ENCODE measurements around the gene GRB7. TPM values are rescaled to one million over a fixed set of nuclear protein-coding genes. Genes with fewer than 3 reads are reported as not detected.

GRB7 gene
- polyA plus RNA-seq, 3 donors from 2014 or later: not detected

- Mint-ChIP-seq H3K27ac (peak overlapping the region; percentile 93 to 99 (median 98)), H3K4me3 (peak overlapping the region; percentile 76 to 94 (median 89)), H3K9me3 (no peaks in the 10 kb centered on the region), H3K4me1 (peaks cover 84 to 89% of the 10 kb centered on the region in 2 donors), H3K36me3 (peaks cover 49 to 58% (median 54%) of the 10 kb centered on the region in 3 donors), H3K27me3 (ENCODE audit: low read depth in 3 of 3) (peaks cover 0 to 13% (median 12%) of the 10 kb centered on the region in 3 donors)
- no peak for DNase-seq
These were observed 27.4 kb downstream of the GRB7 start for GRCh38 chr17:39765175-39765574.

GRCh38 chr17:39765766-39766165 is 28.0 kb downstream of the GRB7 start:
- H3K36me3 Mint-ChIP-seq: peaks cover 49 to 58% (median 54%) of the 10 kb centered on the region in 3 donors
- DNase-seq: peak in 1 of 3 donors; percentile 55
- H3K27ac Mint-ChIP-seq: peak overlapping the region; percentile 93 to 99 (median 98)
- H3K9me3 Mint-ChIP-seq: no peaks in the 10 kb centered on the region
- peaks cover 86 to 91% of the 10 kb centered on the region in 2 donors for H3K4me1 Mint-ChIP-seq
- H3K27me3 Mint-ChIP-seq (ENCODE audit: low read depth in 3 of 3): peaks cover 0 to 13% (median 10%) of the 10 kb centered on the region in 3 donors
- H3K4me3 Mint-ChIP-seq: peak overlapping the region; percentile 76 to 94 (median 89)

- DNase-seq: peak; percentile 59 to 69 (median 62)
These were observed 29.4 kb downstream of the GRB7 start for GRCh38 chr17:39767147-39767546.

GRCh38 chr17:39769974-39770587 is 32.3 kb downstream of the GRB7 start:
- peak; percentile 61 to 65 (median 63) for DNase-seq
- no peaks in the 10 kb centered on the region for H3K9me3 Mint-ChIP-seq
- peaks cover 46 to 57% (median 49%) of the 10 kb centered on the region in 3 donors for H3K36me3 Mint-ChIP-seq
- H3K27me3 Mint-ChIP-seq (ENCODE audit: low read depth in 3 of 3): peaks cover 7 to 14% (median 12%) of the 10 kb centered on the region in 3 donors
- peaks cover 100% of the 10 kb centered on the region in 2 donors for H3K4me1 Mint-ChIP-seq
- H3K27ac Mint-ChIP-seq: peak overlapping the region; percentile 93 to 99 (median 98)
- peak overlapping the region; percentile 70 to 94 (median 91) for H3K4me3 Mint-ChIP-seq

More at GRCh38 chr17:39767147-39767546, 29.4 kb downstream of the GRB7 start:
- H3K27me3 Mint-ChIP-seq (ENCODE audit: low read depth in 3 of 3): peaks cover 5 to 10% (median 5%) of the 10 kb centered on the region in 3 donors
- H3K9me3 Mint-ChIP-seq: no peaks in the 10 kb centered on the region
- peaks cover 52 to 62% (median 56%) of the 10 kb centered on the region in 3 donors for H3K36me3 Mint-ChIP-seq
- H3K4me3 Mint-ChIP-seq: peak overlapping the region; percentile 76 to 94 (median 89)
- H3K4me1 Mint-ChIP-seq: peaks cover 90 to 95% of the 10 kb centered on the region in 2 donors
- peak overlapping the region; percentile 93 to 99 (median 98) for H3K27ac Mint-ChIP-seq

- Mint-ChIP-seq H3K9me3 (no peaks in the 10 kb centered on the region), H3K4me3 (peak overlapping the region; percentile 81 to 94 (median 91)), H3K27me3 (ENCODE audit: low read depth in 3 of 3) (peaks cover 7 to 15% (median 8%) of the 10 kb centered on the region in 3 donors), H3K4me1 (peaks cover 92 to 98% of the 10 kb centered on the region in 2 donors), H3K36me3 (peaks cover 32 to 44% (median 37%) of the 10 kb centered on the region in 3 donors), H3K27ac (peak overlapping the region; percentile 93 to 99 (median 98))
- DNase-seq: peak in 1 of 3 donors; percentile 34
These were observed 34.7 kb downstream of the GRB7 start for GRCh38 chr17:39772415-39772814.

- peak; percentile 66 to 72 (median 66) for DNase-seq
- Mint-ChIP-seq H3K4me3 (peak overlapping the region; percentile 81 to 94 (median 91)), H3K9me3 (no peaks in the 10 kb centered on the region), H3K4me1 (peaks cover 91 to 98% of the 10 kb centered on the region in 2 donors), H3K36me3 (peaks cover 27 to 43% (median 36%) of the 10 kb centered on the region in 3 donors), H3K27ac (peak overlapping the region; percentile 93 to 99 (median 98)), H3K27me3 (ENCODE audit: low read depth in 3 of 3) (peaks cover 7 to 15% (median 7%) of the 10 kb centered on the region in 3 donors)
These were observed 35.5 kb downstream of the GRB7 start for GRCh38 chr17:39772987-39773934.

GRCh38 chr17:39774047-39774446 is 36.3 kb downstream of the GRB7 start:
- Mint-ChIP-seq H3K9me3 (no peaks in the 10 kb centered on the region), H3K36me3 (peaks cover 20 to 37% (median 32%) of the 10 kb centered on the region in 3 donors), H3K4me3 (peak overlapping the region; percentile 81 to 94 (median 91))

GRCh38 chr17:39775031-39775430 is 37.3 kb downstream of the GRB7 start:
- H3K9me3 Mint-ChIP-seq: no peaks in the 10 kb centered on the region
- H3K27me3 Mint-ChIP-seq (ENCODE audit: low read depth in 3 of 3): peaks cover 7 to 10% (median 7%) of the 10 kb centered on the region in 3 donors
- DNase-seq: no peak
- H3K36me3 Mint-ChIP-seq: peaks cover 19 to 30% (median 30%) of the 10 kb centered on the region in 3 donors
- peaks cover 85 to 96% of the 10 kb centered on the region in 2 donors for H3K4me1 Mint-ChIP-seq
- H3K27ac Mint-ChIP-seq: peak overlapping the region; percentile 91 to 99 (median 96)
- peak overlapping the region; percentile 81 to 94 (median 91) for H3K4me3 Mint-ChIP-seq

More at GRCh38 chr17:39774047-39774446, 36.3 kb downstream of the GRB7 start:
- Mint-ChIP-seq H3K27me3 (ENCODE audit: low read depth in 3 of 3) (peaks cover 7 to 13% (median 7%) of the 10 kb centered on the region in 3 donors), H3K4me1 (peaks cover 91 to 98% of the 10 kb centered on the region in 2 donors), H3K27ac (peak overlapping the region; percentile 93 to 99 (median 96))
- no peak for DNase-seq

- peak overlapping the region; percentile 91 to 99 (median 96) for H3K27ac Mint-ChIP-seq
- H3K9me3 Mint-ChIP-seq: no peaks in the 10 kb centered on the region
- DNase-seq: no peak
- H3K36me3 Mint-ChIP-seq: peaks cover 18 to 29% (median 28%) of the 10 kb centered on the region in 3 donors
- H3K27me3 Mint-ChIP-seq (ENCODE audit: low read depth in 3 of 3): peaks cover 7 to 9% (median 7%) of the 10 kb centered on the region in 3 donors
- H3K4me1 Mint-ChIP-seq: peaks cover 82 to 93% of the 10 kb centered on the region in 2 donors
- peak overlapping the region; percentile 81 to 94 (median 91) for H3K4me3 Mint-ChIP-seq
These were observed 38.5 kb downstream of the GRB7 start for GRCh38 chr17:39776252-39776651.

- Mint-ChIP-seq H3K4me1 (peaks cover 82 to 93% of the 10 kb centered on the region in 2 donors), H3K27ac (peak overlapping the region; percentile 91 to 99 (median 96)), H3K27me3 (ENCODE audit: low read depth in 3 of 3) (peaks cover 2 to 11% (median 9%) of the 10 kb centered on the region in 3 donors), H3K4me3 (peak overlapping the region; percentile 81 to 94 (median 91)), H3K9me3 (no peaks in the 10 kb centered on the region), H3K36me3 (peaks cover 16 to 22% (median 17%) of the 10 kb centered on the region in 3 donors)
- no peak for DNase-seq
These were observed 40.0 kb downstream of the GRB7 start for GRCh38 chr17:39777534-39778365.

- no peak for DNase-seq
- H3K27me3 Mint-ChIP-seq (ENCODE audit: low read depth in 3 of 3): peaks cover 0 to 6% (median 0%) of the 10 kb centered on the region in 3 donors
- peaks cover 76 to 89% of the 10 kb centered on the region in 2 donors for H3K4me1 Mint-ChIP-seq
These were observed 43.5 kb downstream of the GRB7 start for GRCh38 chr17:39781031-39781860.

GRCh38 chr17:39781861-39782213 is 44.1 kb downstream of the GRB7 start:
- peak overlapping the region; percentile 91 to 98 (median 94) for H3K27ac Mint-ChIP-seq
- H3K4me3 Mint-ChIP-seq: peak overlapping the region; percentile 27 to 79 (median 64)
- peaks cover 0 to 6% (median 0%) of the 10 kb centered on the region in 3 donors for H3K27me3 Mint-ChIP-seq (ENCODE audit: low read depth in 3 of 3)
- peaks cover 74 to 89% of the 10 kb centered on the region in 2 donors for H3K4me1 Mint-ChIP-seq
- DNase-seq: no peak
- peaks cover 18 to 30% (median 18%) of the 10 kb centered on the region in 3 donors for H3K36me3 Mint-ChIP-seq
- no peaks in the 10 kb centered on the region for H3K9me3 Mint-ChIP-seq

More at GRCh38 chr17:39781031-39781860, 43.5 kb downstream of the GRB7 start:
- H3K36me3 Mint-ChIP-seq: peaks cover 18 to 34% (median 22%) of the 10 kb centered on the region in 3 donors
- H3K27ac Mint-ChIP-seq: peak overlapping the region; percentile 91 to 98 (median 94)
- peak overlapping the region; percentile 49 to 79 (median 79) for H3K4me3 Mint-ChIP-seq
- no peaks in the 10 kb centered on the region for H3K9me3 Mint-ChIP-seq
